Measurements from ENCODE around the gene IFT43. TPM values are rescaled to one million over a fixed set of nuclear protein-coding genes. Genes with fewer than 3 reads are reported as not detected.

The IFT43 gene
- polyA plus RNA-seq, 3 donors: 10.3 to 12.4 (median 10.5) TPM

- WGBS (ENCODE audit: insufficient coverage): 96% methylated on average over 3 of the region's 3 CpGs
- no peak overlapping the region for H3K4me2 ChIP-seq (replicated peaks; ENCODE audit: extremely low read depth, low read length, poor library complexity, severe bottlenecking)
- H3K27ac Mint-ChIP-seq: no peak overlapping the region
- H3K4me3 ChIP-seq (replicated peaks in 1 of 3; ENCODE audit: low read depth in 2 of 3, low read length in 3 of 3): no peak overlapping the region
- no peaks in the 10 kb centered on the region for H3K27me3 ChIP-seq (ENCODE audit: control insufficient read depth in 2 of 2, insufficient read depth in 2 of 2, low read length in 2 of 2)
- no peak for TF ChIP-seq CTCF (IDR thresholded peaks at IDR 0.05)
- H3K9ac ChIP-seq (ENCODE audit: insufficient read depth, low read length, poor library complexity, severe bottlenecking): no peak overlapping the region
- H3K36me3 Mint-ChIP-seq: no peaks in the 10 kb centered on the region
- no peak overlapping the region for H2AFZ ChIP-seq (ENCODE audit: insufficient read depth, low read depth, low read length, poor library complexity, severe bottlenecking)
- H3K4me3 Mint-ChIP-seq: no peak overlapping the region
- H3K79me2 ChIP-seq (ENCODE audit: insufficient read depth, low read length): no peaks in the 10 kb centered on the region
- no peak for DNase-seq
- no peaks in the 10 kb centered on the region for H3K4me1 ChIP-seq (ENCODE audit: control insufficient read depth in 1 of 2, insufficient read depth in 2 of 2, low read length in 2 of 2)
- no peaks in the 10 kb centered on the region for H4K20me1 ChIP-seq (ENCODE audit: insufficient read depth, low read length)
- no peaks in the 10 kb centered on the region for H3K36me3 ChIP-seq (replicated peaks in 1 of 2; ENCODE audit: control insufficient read depth in 1 of 2, insufficient read depth in 2 of 2, low read length in 2 of 2)
- peaks cover 4% of the 10 kb centered on the region for H3K4me1 Mint-ChIP-seq
- intact Hi-C loops (cut with micrococcal nuclease): no loop called here
- H3K9me3 ChIP-seq (replicated peaks in 1 of 2; ENCODE audit: control insufficient read depth in 1 of 2, insufficient read depth in 1 of 2, low read length in 2 of 2): no peaks in the 10 kb centered on the region
- H3K27me3 Mint-ChIP-seq (ENCODE audit: low read depth in 3 of 3): peaks cover 0 to 3% (median 0%) of the 10 kb centered on the region in 3 donors
- peaks cover 0 to 2% (median 0%) of the 10 kb centered on the region in 7 donors for H3K9me3 Mint-ChIP-seq
- no peak overlapping the region for H3K27ac ChIP-seq (ENCODE audit: low read depth in 1 of 2, low read length in 2 of 2)
Observed at GRCh38 chr14:76085358-76085757, 99.8 kb downstream of the IFT43 start.

- no peak for DNase-seq
- Histone ChIP-seq H3K27ac (ENCODE audit: low read depth in 1 of 2, low read length in 2 of 2) (no peak overlapping the region), H3K4me2 (replicated peaks; ENCODE audit: extremely low read depth, low read length, poor library complexity, severe bottlenecking) (no peak overlapping the region), H3K9ac (ENCODE audit: insufficient read depth, low read length, poor library complexity, severe bottlenecking) (no peak overlapping the region), H2AFZ (ENCODE audit: insufficient read depth, low read depth, low read length, poor library complexity, severe bottlenecking) (no peak overlapping the region), H3K9me3 (replicated peaks in 1 of 2; ENCODE audit: control insufficient read depth in 1 of 2, insufficient read depth in 1 of 2, low read length in 2 of 2) (no peaks in the 10 kb centered on the region), H3K27me3 (ENCODE audit: control insufficient read depth in 2 of 2, insufficient read depth in 2 of 2, low read length in 2 of 2) (no peaks in the 10 kb centered on the region), H3K79me2 (ENCODE audit: insufficient read depth, low read length) (no peaks in the 10 kb centered on the region), H3K4me1 (ENCODE audit: control insufficient read depth in 1 of 2, insufficient read depth in 2 of 2, low read length in 2 of 2) (no peaks in the 10 kb centered on the region), H3K4me3 (replicated peaks in 1 of 3; ENCODE audit: low read depth in 2 of 3, low read length in 3 of 3) (no peak overlapping the region), H4K20me1 (ENCODE audit: insufficient read depth, low read length) (no peaks in the 10 kb centered on the region), H3K36me3 (replicated peaks in 1 of 2; ENCODE audit: control insufficient read depth in 1 of 2, insufficient read depth in 2 of 2, low read length in 2 of 2) (no peaks in the 10 kb centered on the region)
- Mint-ChIP-seq H3K4me3 (no peak overlapping the region), H3K27ac (no peak overlapping the region), H3K27me3 (ENCODE audit: low read depth in 3 of 3) (peaks cover 0 to 3% (median 0%) of the 10 kb centered on the region in 3 donors), H3K4me1 (peaks cover 3% of the 10 kb centered on the region), H3K9me3 (peaks cover 0 to 2% (median 0%) of the 10 kb centered on the region in 7 donors), H3K36me3 (no peaks in the 10 kb centered on the region)
- 92% methylated on average over 4 of the region's 4 CpGs for WGBS (ENCODE audit: insufficient coverage)
- no peak for TF ChIP-seq CTCF (IDR thresholded peaks at IDR 0.05)
- intact Hi-C loops (cut with micrococcal nuclease): no loop called here
Observed at GRCh38 chr14:76086636-76087035, 101.1 kb downstream of the IFT43 start.
